ENCODE data around the gene ELFN1.
"Not testable (repeated sequence)": the region's sequence is repeated elsewhere in the genome, so short reads cannot be mapped to it uniquely, and the experiment has no call there.

Gene ELFN1

DNA sequence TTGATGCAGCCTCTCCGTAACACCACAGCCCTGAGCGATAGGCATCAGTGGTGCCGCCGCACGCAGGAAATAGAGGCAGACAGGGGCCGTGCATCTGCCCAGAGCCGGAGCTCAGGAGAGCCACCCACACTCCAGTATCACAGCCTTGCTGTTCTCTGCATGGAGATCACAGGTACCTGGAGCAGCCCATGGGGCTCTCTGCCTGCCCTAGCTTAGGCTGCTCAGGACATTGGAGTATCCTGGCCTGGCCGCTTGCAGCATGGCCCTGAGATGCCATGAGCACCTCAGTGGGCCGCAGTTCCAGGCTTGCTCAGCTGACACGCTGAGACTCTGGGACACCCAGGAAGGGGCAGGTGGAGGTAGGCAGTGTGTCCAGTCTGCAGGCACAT is 47.0 kb downstream of the ELFN1 start:
- no peak overlapping the region for H3K27ac ChIP-seq (ENCODE audit: low read depth, low read length)
- H3K4me1 ChIP-seq (ENCODE audit: control insufficient read depth in 1 of 2, insufficient read depth in 2 of 2, low read length in 2 of 2) = peaks cover 0 to 6% of the 10 kb centered on the region in 2 donors
- no peak overlapping the region for H3K4me3 ChIP-seq (ENCODE audit: low read depth in 1 of 2, low read length in 2 of 2)
- peaks cover 0 to 2% of the 10 kb centered on the region in 2 donors for H3K9me3 ChIP-seq (ENCODE audit: control insufficient read depth in 1 of 2, low read length in 2 of 2)
- H3K36me3 ChIP-seq (ENCODE audit: control insufficient read depth in 1 of 2, insufficient read depth in 2 of 2, low read length in 2 of 2) = no peaks in the 10 kb centered on the region
- no peak overlapping the region for H3K9ac ChIP-seq (ENCODE audit: low read depth in 1 of 2, low read length in 2 of 2)
- no peaks in the 10 kb centered on the region for H3K27me3 ChIP-seq (ENCODE audit: control insufficient read depth in 1 of 2, insufficient read depth in 2 of 2, low read length in 2 of 2)

DNA sequence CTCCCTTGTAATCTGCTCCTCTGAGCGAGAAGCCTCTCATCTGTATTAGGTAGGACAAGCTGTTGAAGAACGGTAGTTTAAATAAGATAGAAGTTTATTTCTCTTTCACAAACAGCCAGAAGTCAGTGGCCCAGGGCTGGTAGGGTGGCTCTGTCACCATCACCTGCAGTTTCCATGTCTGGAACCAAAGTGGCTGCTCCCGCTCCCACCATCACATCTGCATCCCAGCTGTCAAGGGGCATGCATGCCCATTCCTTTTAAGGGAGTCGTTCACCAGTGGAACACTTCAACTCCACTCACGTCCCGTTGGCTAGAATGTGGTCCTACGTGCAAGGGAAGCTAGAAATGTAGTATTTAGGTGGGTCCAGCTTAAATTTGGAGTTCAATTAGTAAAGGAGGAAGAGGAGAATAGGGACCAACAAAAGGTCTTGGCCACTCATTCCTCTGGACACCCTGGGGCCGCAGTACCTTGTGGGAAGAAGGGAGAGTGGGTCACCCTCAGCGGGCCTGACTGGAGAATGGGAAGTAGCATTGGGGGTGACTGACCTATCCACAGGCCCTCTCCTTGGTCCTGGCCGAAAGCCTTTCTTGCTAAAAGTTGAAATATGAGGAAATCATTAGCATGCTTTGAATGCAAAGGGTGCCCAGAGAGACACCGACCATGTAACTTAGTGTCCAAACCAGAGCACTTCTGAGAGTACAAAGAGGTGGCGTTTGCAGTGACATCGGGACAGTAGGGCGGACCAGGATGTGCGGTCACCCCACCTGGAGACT is 48.0 kb downstream of the ELFN1 start:
- Histone ChIP-seq H3K4me1 (ENCODE audit: control insufficient read depth in 1 of 2, insufficient read depth in 2 of 2, low read length in 2 of 2) (peaks cover 0 to 6% of the 10 kb centered on the region in 2 donors), H3K9me3 (ENCODE audit: control insufficient read depth in 1 of 2, low read length in 2 of 2) (peaks cover 0 to 2% of the 10 kb centered on the region in 2 donors), H3K27ac (ENCODE audit: low read depth, low read length) (no peak overlapping the region), H3K9ac (ENCODE audit: low read depth in 1 of 2, low read length in 2 of 2) (no peak overlapping the region), H3K27me3 (ENCODE audit: control insufficient read depth in 1 of 2, insufficient read depth in 2 of 2, low read length in 2 of 2) (no peaks in the 10 kb centered on the region), H3K36me3 (ENCODE audit: control insufficient read depth in 1 of 2, insufficient read depth in 2 of 2, low read length in 2 of 2) (no peaks in the 10 kb centered on the region), H3K4me3 (ENCODE audit: low read depth in 1 of 2, low read length in 2 of 2) (no peak overlapping the region)

DNA sequence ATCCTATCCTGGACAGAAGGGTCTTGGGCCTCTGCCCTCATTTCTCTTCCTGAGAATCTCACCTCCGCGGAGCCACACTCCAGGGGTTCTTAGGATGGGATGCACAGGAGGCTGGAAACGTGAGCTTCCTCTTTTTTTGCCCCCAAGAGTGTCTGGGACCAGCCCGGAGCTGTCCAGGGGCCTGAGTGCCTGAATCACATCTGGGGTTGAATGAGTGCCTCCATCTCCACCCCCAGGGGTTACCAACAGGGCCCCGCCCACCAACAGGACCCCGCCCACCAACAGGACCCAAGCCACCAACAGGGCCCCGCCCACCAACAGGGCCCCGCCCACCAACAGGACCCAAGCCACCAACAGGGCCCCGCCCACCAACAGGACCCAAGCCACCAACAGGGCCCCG is 48.8 kb downstream of the ELFN1 start:
- H3K4me1 ChIP-seq (ENCODE audit: control insufficient read depth in 1 of 2, insufficient read depth in 2 of 2, low read length in 2 of 2); H3K4me3 ChIP-seq (ENCODE audit: low read depth in 1 of 2, low read length in 2 of 2); H3K9ac ChIP-seq (ENCODE audit: low read depth in 1 of 2, low read length in 2 of 2); H3K27me3 ChIP-seq (ENCODE audit: control insufficient read depth in 1 of 2, insufficient read depth in 2 of 2, low read length in 2 of 2); H3K9me3 ChIP-seq (ENCODE audit: control insufficient read depth in 1 of 2, low read length in 2 of 2); H3K36me3 ChIP-seq (ENCODE audit: control insufficient read depth in 1 of 2, insufficient read depth in 2 of 2, low read length in 2 of 2); H3K27ac ChIP-seq (ENCODE audit: low read depth, low read length): not testable (repeated sequence)

DNA sequence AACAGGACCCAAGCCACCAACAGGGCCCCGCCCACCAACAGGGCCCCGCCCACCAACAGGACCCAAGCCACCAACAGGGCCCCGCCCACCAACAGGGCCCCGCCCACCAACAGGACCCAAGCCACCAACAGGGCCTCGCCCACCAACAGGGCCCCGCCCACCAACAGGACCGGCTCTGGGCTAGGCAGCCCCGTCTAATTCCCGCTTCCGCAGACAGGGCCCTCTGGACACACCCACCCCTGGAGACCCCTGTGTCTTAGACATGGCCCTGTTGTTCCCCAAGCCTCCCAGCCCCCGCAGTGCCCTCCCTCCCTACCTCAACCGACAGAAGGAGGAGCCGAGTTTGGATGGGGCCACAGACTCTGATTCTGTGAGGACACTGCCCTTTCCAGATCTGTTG is 49.2 kb downstream of the ELFN1 start:
- not testable (repeated sequence) for H3K9ac ChIP-seq (ENCODE audit: low read depth in 1 of 2, low read length in 2 of 2); H3K9me3 ChIP-seq (ENCODE audit: control insufficient read depth in 1 of 2, low read length in 2 of 2); H3K27ac ChIP-seq (ENCODE audit: low read depth, low read length); H3K36me3 ChIP-seq (ENCODE audit: control insufficient read depth in 1 of 2, insufficient read depth in 2 of 2, low read length in 2 of 2); H3K27me3 ChIP-seq (ENCODE audit: control insufficient read depth in 1 of 2, insufficient read depth in 2 of 2, low read length in 2 of 2); H3K4me3 ChIP-seq (ENCODE audit: low read depth in 1 of 2, low read length in 2 of 2); H3K4me1 ChIP-seq (ENCODE audit: control insufficient read depth in 1 of 2, insufficient read depth in 2 of 2, low read length in 2 of 2)

DNA sequence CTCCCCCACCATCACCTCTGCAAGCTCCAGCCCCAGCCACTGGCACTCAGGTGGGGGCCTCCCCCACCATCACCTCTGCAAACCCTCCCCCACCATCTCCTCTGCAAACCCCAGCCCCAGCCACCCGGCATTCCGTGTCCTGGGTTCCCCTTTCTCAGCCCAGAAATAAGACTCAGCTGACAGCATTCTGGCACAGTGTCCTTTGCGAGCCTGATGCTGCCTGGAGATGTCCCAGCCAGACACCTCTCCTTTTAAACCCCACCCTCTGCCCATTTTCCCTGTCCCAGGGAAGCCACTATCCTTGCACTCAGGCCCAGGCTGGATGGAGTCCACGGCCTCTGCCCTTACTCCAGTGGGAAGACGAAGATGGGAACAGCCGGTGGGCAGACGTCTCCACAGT is 49.8 kb downstream of the ELFN1 start:
- Histone ChIP-seq H3K4me3 (ENCODE audit: low read depth in 1 of 2, low read length in 2 of 2) (no peak overlapping the region), H3K36me3 (ENCODE audit: control insufficient read depth in 1 of 2, insufficient read depth in 2 of 2, low read length in 2 of 2) (no peaks in the 10 kb centered on the region), H3K27me3 (ENCODE audit: control insufficient read depth in 1 of 2, insufficient read depth in 2 of 2, low read length in 2 of 2) (peaks cover 0 to 2% of the 10 kb centered on the region in 2 donors), H3K9me3 (ENCODE audit: control insufficient read depth in 1 of 2, low read length in 2 of 2) (peaks cover 0 to under 1% of the 10 kb centered on the region in 2 donors), H3K27ac (ENCODE audit: low read depth, low read length) (no peak overlapping the region), H3K9ac (ENCODE audit: low read depth in 1 of 2, low read length in 2 of 2) (no peak overlapping the region), H3K4me1 (ENCODE audit: control insufficient read depth in 1 of 2, insufficient read depth in 2 of 2, low read length in 2 of 2) (peaks cover 0 to under 1% of the 10 kb centered on the region in 2 donors)

DNA sequence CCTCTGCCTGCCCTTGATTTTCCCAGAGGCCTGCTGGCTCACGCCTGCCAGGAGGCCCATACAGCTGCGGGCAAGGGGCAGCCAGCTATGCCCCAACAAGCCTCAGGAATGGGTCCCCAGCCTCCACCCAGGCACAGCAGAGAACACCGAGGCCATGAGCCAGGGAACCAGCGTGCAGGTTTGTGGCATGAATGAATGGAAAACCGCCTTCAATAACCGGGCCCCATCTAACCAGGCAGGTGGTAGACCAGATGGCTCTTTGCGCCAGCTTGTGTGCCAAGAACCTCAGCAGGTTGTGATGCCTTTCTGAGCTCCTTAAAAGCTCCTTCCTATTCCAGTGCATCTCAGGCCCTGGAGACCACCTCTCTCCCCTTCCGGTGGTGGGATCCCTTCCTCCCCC is 50.2 kb downstream of the ELFN1 start:
- Histone ChIP-seq H3K27ac (ENCODE audit: low read depth, low read length) (no peak overlapping the region), H3K36me3 (ENCODE audit: control insufficient read depth in 1 of 2, insufficient read depth in 2 of 2, low read length in 2 of 2) (no peaks in the 10 kb centered on the region), H3K4me3 (ENCODE audit: low read depth in 1 of 2, low read length in 2 of 2) (no peak overlapping the region), H3K9me3 (ENCODE audit: control insufficient read depth in 1 of 2, low read length in 2 of 2) (no peaks in the 10 kb centered on the region), H3K9ac (ENCODE audit: low read depth in 1 of 2, low read length in 2 of 2) (no peak overlapping the region), H3K4me1 (ENCODE audit: control insufficient read depth in 1 of 2, insufficient read depth in 2 of 2, low read length in 2 of 2) (peaks cover 0 to 3% of the 10 kb centered on the region in 2 donors), H3K27me3 (ENCODE audit: control insufficient read depth in 1 of 2, insufficient read depth in 2 of 2, low read length in 2 of 2) (peaks cover 0 to 4% of the 10 kb centered on the region in 2 donors)

DNA sequence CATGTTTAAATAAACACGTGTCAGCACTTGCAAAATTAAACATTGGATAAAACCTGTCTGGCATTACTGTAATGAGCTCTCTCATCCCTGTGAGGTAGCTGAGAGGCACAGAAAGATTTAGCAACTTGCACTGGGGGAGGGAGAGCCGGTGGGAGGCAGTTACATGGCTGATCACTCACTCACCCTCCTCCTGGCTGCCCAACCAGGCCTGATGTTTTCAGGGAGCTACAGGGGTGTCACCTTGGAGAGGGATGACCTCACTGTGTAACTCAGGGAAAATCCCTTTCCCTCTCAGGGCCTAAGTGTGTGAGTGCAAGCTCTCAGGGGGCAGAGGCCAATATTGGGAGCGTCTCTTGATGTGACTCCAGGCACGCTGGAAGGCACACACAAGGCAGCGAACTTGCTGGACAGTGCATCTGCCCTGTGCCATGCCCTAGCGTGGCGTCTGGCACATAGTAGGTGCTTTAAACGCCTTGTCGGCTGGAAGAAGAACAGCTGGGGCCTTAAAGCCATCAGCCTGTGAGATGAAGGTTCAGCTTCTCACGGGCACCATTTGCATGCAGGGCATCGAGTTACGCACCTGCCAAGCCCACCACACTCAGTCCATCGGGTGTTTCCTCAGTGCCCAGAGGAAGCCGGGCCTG is 51.1 kb downstream of the ELFN1 start:
- Histone ChIP-seq H3K4me1 (ENCODE audit: control insufficient read depth in 1 of 2, insufficient read depth in 2 of 2, low read length in 2 of 2) (peaks cover 0 to 3% of the 10 kb centered on the region in 2 donors), H3K27ac (ENCODE audit: low read depth, low read length) (no peak overlapping the region)

DNA sequence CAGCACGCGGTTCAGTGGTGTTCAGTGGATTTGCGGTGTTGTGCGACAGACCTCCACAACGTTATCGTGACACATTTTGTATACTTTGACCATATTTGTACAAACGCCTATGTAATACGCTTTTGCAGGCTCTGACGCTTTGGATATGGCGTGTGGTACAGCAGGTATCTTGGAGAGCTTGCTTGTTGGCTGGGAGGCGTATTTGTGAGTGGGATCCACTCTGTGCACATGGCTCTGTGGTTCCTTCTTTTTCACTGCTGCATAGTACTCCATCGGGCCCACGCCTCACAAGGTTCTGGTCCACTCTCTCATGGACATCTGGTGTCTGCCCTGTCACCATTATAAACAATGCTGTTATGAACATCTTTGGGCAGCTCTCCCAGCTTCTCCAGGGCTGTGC is 53.2 kb downstream of the ELFN1 start:
- Histone ChIP-seq H3K4me1 (ENCODE audit: control insufficient read depth in 1 of 2, insufficient read depth in 2 of 2, low read length in 2 of 2) (peaks cover 0 to 3% of the 10 kb centered on the region in 2 donors), H3K27ac (ENCODE audit: low read depth, low read length) (no peak overlapping the region), H3K27me3 (ENCODE audit: control insufficient read depth in 1 of 2, insufficient read depth in 2 of 2, low read length in 2 of 2) (peaks cover 10 to 17% of the 10 kb centered on the region in 2 donors), H3K9me3 (ENCODE audit: control insufficient read depth in 1 of 2, low read length in 2 of 2) (no peaks in the 10 kb centered on the region), H3K36me3 (ENCODE audit: control insufficient read depth in 1 of 2, insufficient read depth in 2 of 2, low read length in 2 of 2) (no peaks in the 10 kb centered on the region), H3K9ac (ENCODE audit: low read depth in 1 of 2, low read length in 2 of 2) (no peak overlapping the region), H3K4me3 (ENCODE audit: low read depth in 1 of 2, low read length in 2 of 2) (no peak overlapping the region)

More for the DNA sequence above, 51.1 kb downstream of the ELFN1 start:
- Histone ChIP-seq H3K4me3 (ENCODE audit: low read depth in 1 of 2, low read length in 2 of 2) (no peak overlapping the region), H3K9ac (ENCODE audit: low read depth in 1 of 2, low read length in 2 of 2) (no peak overlapping the region), H3K9me3 (ENCODE audit: control insufficient read depth in 1 of 2, low read length in 2 of 2) (no peaks in the 10 kb centered on the region), H3K36me3 (ENCODE audit: control insufficient read depth in 1 of 2, insufficient read depth in 2 of 2, low read length in 2 of 2) (no peaks in the 10 kb centered on the region), H3K27me3 (ENCODE audit: control insufficient read depth in 1 of 2, insufficient read depth in 2 of 2, low read length in 2 of 2) (peaks cover 7 to 11% of the 10 kb centered on the region in 2 donors)

DNA sequence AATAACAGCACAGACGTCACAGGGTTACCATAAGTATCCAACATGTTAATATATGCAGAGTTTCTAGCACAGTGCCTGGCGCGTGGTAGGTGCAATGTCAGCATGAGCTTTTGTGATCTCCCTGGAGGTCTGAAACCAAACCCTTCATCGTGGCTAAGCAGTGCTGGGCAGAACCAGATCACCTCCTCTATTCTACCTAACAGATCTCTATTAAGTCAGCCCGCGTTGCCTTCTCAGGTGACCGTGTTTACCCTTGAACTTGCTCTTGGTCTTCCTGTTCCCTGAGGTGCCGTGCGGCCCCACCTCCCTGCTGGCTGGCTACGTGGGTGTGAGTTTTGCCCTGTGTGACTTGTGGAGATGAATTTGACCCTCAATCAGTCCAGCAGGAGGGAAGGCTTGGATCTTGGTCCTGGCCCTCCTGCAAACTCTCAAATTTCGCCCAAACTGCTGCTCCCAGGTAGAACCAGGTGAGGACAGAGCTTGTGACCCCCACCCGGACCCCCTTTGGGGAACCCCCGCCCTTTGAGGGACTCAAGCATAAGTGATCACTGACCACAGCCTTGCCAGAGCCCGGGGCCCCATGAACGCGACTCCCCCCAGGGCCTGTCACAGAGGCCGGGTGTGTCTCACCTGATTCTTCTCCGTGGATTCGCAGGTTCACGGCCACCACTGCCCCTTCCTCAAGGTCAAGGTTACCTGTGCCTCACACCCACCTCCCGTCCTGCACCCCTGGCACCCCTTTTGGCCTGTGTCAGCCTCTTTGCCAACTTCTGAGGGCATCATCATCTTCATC is 54.2 kb downstream of the ELFN1 start:
- Histone ChIP-seq H3K9ac (ENCODE audit: low read depth in 1 of 2, low read length in 2 of 2) (no peak overlapping the region), H3K9me3 (ENCODE audit: control insufficient read depth in 1 of 2, low read length in 2 of 2) (peaks cover 0 to 5% of the 10 kb centered on the region in 2 donors), H3K4me3 (ENCODE audit: low read depth in 1 of 2, low read length in 2 of 2) (no peak overlapping the region), H3K27ac (ENCODE audit: low read depth, low read length) (no peak overlapping the region), H3K27me3 (ENCODE audit: control insufficient read depth in 1 of 2, insufficient read depth in 2 of 2, low read length in 2 of 2) (peaks cover 10 to 17% of the 10 kb centered on the region in 2 donors), H3K36me3 (ENCODE audit: control insufficient read depth in 1 of 2, insufficient read depth in 2 of 2, low read length in 2 of 2) (no peaks in the 10 kb centered on the region), H3K4me1 (ENCODE audit: control insufficient read depth in 1 of 2, insufficient read depth in 2 of 2, low read length in 2 of 2) (peaks cover 0 to 3% of the 10 kb centered on the region in 2 donors)

DNA sequence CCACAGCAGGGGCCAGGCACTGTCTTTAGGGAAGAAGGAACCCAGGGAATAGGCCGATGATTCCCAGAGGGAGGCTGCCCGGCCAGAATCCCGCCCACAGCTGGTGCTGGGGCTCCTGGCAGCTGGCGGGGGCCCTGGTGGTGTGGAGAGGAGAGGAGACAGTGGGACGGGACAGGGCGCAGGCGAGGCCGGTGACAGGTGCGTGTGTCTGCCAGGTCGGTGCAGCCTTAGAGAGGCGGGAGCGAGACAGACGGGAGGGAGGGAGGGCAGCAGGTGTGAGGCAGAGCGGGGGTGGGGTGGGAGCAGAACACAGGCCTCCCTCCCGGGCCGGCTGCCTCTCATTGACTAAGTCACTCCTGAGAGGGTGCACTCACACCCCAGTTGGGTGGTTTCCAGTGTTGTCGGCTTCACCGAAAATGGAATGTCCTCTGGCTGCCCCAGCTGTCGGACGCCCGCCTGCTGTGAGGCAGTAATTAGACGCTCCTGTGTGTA is 55.2 kb downstream of the ELFN1 start:
- Histone ChIP-seq H3K27ac (ENCODE audit: low read depth, low read length) (no peak overlapping the region), H3K27me3 (ENCODE audit: control insufficient read depth in 1 of 2, insufficient read depth in 2 of 2, low read length in 2 of 2) (peaks cover 10 to 17% of the 10 kb centered on the region in 2 donors), H3K9me3 (ENCODE audit: control insufficient read depth in 1 of 2, low read length in 2 of 2) (peaks cover 0 to 10% of the 10 kb centered on the region in 2 donors), H3K4me3 (ENCODE audit: low read depth in 1 of 2, low read length in 2 of 2) (no peak overlapping the region), H3K36me3 (ENCODE audit: control insufficient read depth in 1 of 2, insufficient read depth in 2 of 2, low read length in 2 of 2) (no peaks in the 10 kb centered on the region), H3K4me1 (ENCODE audit: control insufficient read depth in 1 of 2, insufficient read depth in 2 of 2, low read length in 2 of 2) (peaks cover 0 to 3% of the 10 kb centered on the region in 2 donors), H3K9ac (ENCODE audit: low read depth in 1 of 2, low read length in 2 of 2) (no peak overlapping the region)
